Neural progenitor cell (in vitro differentiated cells): Measurements from ENCODE around the gene CDH20. TPM values are rescaled to one million over a fixed set of nuclear protein-coding genes. Genes with fewer than 3 reads are reported as not detected.

Experiments
- DNase-seq: peaks from one replicate; pipeline ENCODE4 v3.0.0-alpha.2; 2016; ENCODE audit warnings: low spot score
- H2AFZ ChIP-seq: fragments of 200-600 bp; sonication (generic); replicated peaks from 2 replicates; pipeline ENCODE4 v1.6.1; 2016; ENCODE audit warnings: antibody characterized with exemption
- H3F3A ChIP-seq: fragments of 200-600 bp; sonication (generic); 2 replicates; pipeline ENCODE4 v1.6.1; 2016; ENCODE audit warnings: antibody characterized with exemption, low read depth
- H3K27ac ChIP-seq: fragments of 200-600 bp; sonication (generic); 2 replicates; pipeline ENCODE4 v1.5.1; 2016; ENCODE audit warnings: mild to moderate bottlenecking
- H3K27me3 ChIP-seq: fragments of 200-600 bp; sonication (generic); 2 replicates; pipeline ENCODE4 v1.6.1; 2016; ENCODE audit warnings: mild to moderate bottlenecking, moderate library complexity
- H3K36me3 ChIP-seq: fragments of 200-600 bp; sonication (generic); 2 replicates; pipeline ENCODE4 v1.5.1; 2016
- H3K4me1 ChIP-seq: fragments of 200-600 bp; sonication (generic); 2 replicates; pipeline ENCODE4 v1.6.1; 2016; ENCODE audit warnings: mixed run types
- H3K4me2 ChIP-seq: fragments of 200-600 bp; sonication (generic); 2 replicates; pipeline ENCODE4 v1.6.1; 2016
- H3K4me3 ChIP-seq: fragments of 200-600 bp; sonication (generic); 2 replicates; pipeline ENCODE4 v1.5.1; 2016
- H3K79me2 ChIP-seq: fragments of 200-600 bp; sonication (generic); 2 replicates; pipeline ENCODE4 v1.6.1; 2016; ENCODE audit warnings: low read depth
- H3K9ac ChIP-seq: fragments of 200-600 bp; sonication (generic); 2 replicates; pipeline ENCODE4 v1.6.1; 2016
- H3K9me3 ChIP-seq: fragments of 200-600 bp; sonication (generic); 2 replicates; pipeline ENCODE4 v1.5.1; 2016; ENCODE audit warnings: low read depth
- H4K20me1 ChIP-seq: fragments of 200-600 bp; sonication (generic); 2 replicates; pipeline ENCODE4 v1.6.1; 2016; ENCODE audit warnings: low read depth
- H3K27ac Mint-ChIP-seq: 3 replicates; pipeline ENCODE4 v1.8.0; 2021; ENCODE audit warnings: mixed read lengths
- H3K27me3 Mint-ChIP-seq: 2 replicates; pipeline ENCODE4 v1.8.0; 2022; ENCODE audit warnings: low read depth, mild to moderate bottlenecking, inconsistent platforms, moderate library complexity, mixed read lengths; ENCODE audit not compliant: insufficient read depth
- H3K36me3 Mint-ChIP-seq: 3 replicates; pipeline ENCODE4 v1.8.0; 2021; ENCODE audit warnings: mixed read lengths
- H3K4me1 Mint-ChIP-seq: 3 replicates; pipeline ENCODE4 v1.8.0; 2021; ENCODE audit warnings: mixed read lengths
- H3K4me3 Mint-ChIP-seq: 3 replicates; pipeline ENCODE4 v1.8.0; 2021; ENCODE audit warnings: mild to moderate bottlenecking, moderate library complexity, mixed read lengths
- H3K9me3 Mint-ChIP-seq: 3 replicates; pipeline ENCODE4 v1.8.0; 2020; ENCODE audit warnings: mixed read lengths
- CTCF ChIP-seq: fragments of 200-600 bp; sonication (generic); IDR thresholded peaks from 2 replicates; pipeline ENCODE4 v1.5.1; 2017; ENCODE audit warnings: antibody characterized with exemption, mild to moderate bottlenecking
- EZH2 ChIP-seq: fragments of 200-600 bp; sonication (generic); IDR thresholded peaks from 2 replicates; pipeline ENCODE4 v1.6.1; 2017; ENCODE audit warnings: antibody characterized with exemption, mild to moderate bottlenecking, moderate library complexity
- EZH2phosphoT487 ChIP-seq: fragments of 200-600 bp; sonication (generic); IDR thresholded peaks from 2 replicates; pipeline ENCODE4 v1.6.1; 2017; ENCODE audit warnings: antibody characterized with exemption
- total RNA-seq: library from RNA; depleted of rRNA; stranded (reverse); fragments of >200 nt; gene quantifications from 2 replicates; pipeline ENCODE4 v1.2.3, GENCODE V29; 2015; ENCODE audit warnings: low replicate concordance

Gene CDH20
- total RNA-seq, 1 donor from 2014 or later = 1.6 TPM

- TF ChIP-seq CTCF (no peak), EZH2 (no peak), EZH2phosphoT487 (no peak)
- no peaks in the 10 kb centered on the region for H3F3A ChIP-seq
- no peak overlapping the region for H3K9ac ChIP-seq
- H3K4me3 Mint-ChIP-seq = no peak overlapping the region
- no peaks in the 10 kb centered on the region for H3K27me3 Mint-ChIP-seq
- no peaks in the 10 kb centered on the region for H3K36me3 ChIP-seq
- H4K20me1 ChIP-seq = no peaks in the 10 kb centered on the region
- H3K79me2 ChIP-seq = no peaks in the 10 kb centered on the region
- peaks cover 11% of the 10 kb centered on the region for H3K36me3 Mint-ChIP-seq
- no peaks in the 10 kb centered on the region for H3K27me3 ChIP-seq
- no peaks in the 10 kb centered on the region for H3K9me3 Mint-ChIP-seq
- H3K4me3 ChIP-seq = no peak overlapping the region
- peaks cover 15% of the 10 kb centered on the region for H3K4me1 Mint-ChIP-seq
- no peaks in the 10 kb centered on the region for H3K9me3 ChIP-seq
- H3K27ac ChIP-seq = no peak overlapping the region
- H3K27ac Mint-ChIP-seq = no peak overlapping the region
- DNase-seq = no peak
- H2AFZ ChIP-seq = no peak overlapping the region
- no peaks in the 10 kb centered on the region for H3K4me1 ChIP-seq
- H3K4me2 ChIP-seq = no peak overlapping the region
Measured at GRCh38 chr18:61541673-61542072, 208.4 kb downstream of the CDH20 start.

GRCh38 chr18:61542596-61542995 lies 209.4 kb downstream of the CDH20 start:
- Mint-ChIP-seq H3K9me3 (no peaks in the 10 kb centered on the region), H3K4me1 (peaks cover 15% of the 10 kb centered on the region), H3K27me3 (no peaks in the 10 kb centered on the region), H3K27ac (peak overlapping the region; percentile 94), H3K4me3 (no peak overlapping the region), H3K36me3 (peaks cover 11% of the 10 kb centered on the region)
- Histone ChIP-seq H3K4me2 (no peak overlapping the region), H2AFZ (no peak overlapping the region), H3K9me3 (no peaks in the 10 kb centered on the region), H3K27ac (no peak overlapping the region), H3K79me2 (no peaks in the 10 kb centered on the region), H3F3A (no peaks in the 10 kb centered on the region), H3K9ac (no peak overlapping the region), H4K20me1 (no peaks in the 10 kb centered on the region), H3K36me3 (no peaks in the 10 kb centered on the region), H3K4me3 (no peak overlapping the region), H3K4me1 (no peaks in the 10 kb centered on the region), H3K27me3 (no peaks in the 10 kb centered on the region)
- DNase-seq = no peak
- TF ChIP-seq CTCF (no peak), EZH2phosphoT487 (no peak), EZH2 (no peak)

- no peak overlapping the region for H3K27ac ChIP-seq
- DNase-seq = no peak
- no peak overlapping the region for H3K9ac ChIP-seq
- Mint-ChIP-seq H3K4me1 (peaks cover 15% of the 10 kb centered on the region), H3K9me3 (no peaks in the 10 kb centered on the region), H3K4me3 (no peak overlapping the region), H3K27me3 (no peaks in the 10 kb centered on the region), H3K27ac (no peak overlapping the region), H3K36me3 (peaks cover 11% of the 10 kb centered on the region)
- no peaks in the 10 kb centered on the region for H3K36me3 ChIP-seq
- TF ChIP-seq CTCF (no peak), EZH2phosphoT487 (no peak), EZH2 (no peak)
- no peaks in the 10 kb centered on the region for H3K79me2 ChIP-seq
- H2AFZ ChIP-seq = no peak overlapping the region
- H3K4me3 ChIP-seq = no peak overlapping the region
- H3K27me3 ChIP-seq = no peaks in the 10 kb centered on the region
- H4K20me1 ChIP-seq = no peaks in the 10 kb centered on the region
- H3K4me2 ChIP-seq = no peak overlapping the region
- H3F3A ChIP-seq = no peaks in the 10 kb centered on the region
- no peaks in the 10 kb centered on the region for H3K9me3 ChIP-seq
- no peaks in the 10 kb centered on the region for H3K4me1 ChIP-seq
Measured at GRCh38 chr18:61543518-61543917, 210.3 kb downstream of the CDH20 start.
